ENCODE data around the gene CCDC169. TPM values are rescaled to one million over a fixed set of nuclear protein-coding genes. Genes with fewer than 3 reads are reported as not detected.

CCDC169 gene
- total RNA-seq, 1 experiment from 2014 or later: 36.8 TPM

DNA sequence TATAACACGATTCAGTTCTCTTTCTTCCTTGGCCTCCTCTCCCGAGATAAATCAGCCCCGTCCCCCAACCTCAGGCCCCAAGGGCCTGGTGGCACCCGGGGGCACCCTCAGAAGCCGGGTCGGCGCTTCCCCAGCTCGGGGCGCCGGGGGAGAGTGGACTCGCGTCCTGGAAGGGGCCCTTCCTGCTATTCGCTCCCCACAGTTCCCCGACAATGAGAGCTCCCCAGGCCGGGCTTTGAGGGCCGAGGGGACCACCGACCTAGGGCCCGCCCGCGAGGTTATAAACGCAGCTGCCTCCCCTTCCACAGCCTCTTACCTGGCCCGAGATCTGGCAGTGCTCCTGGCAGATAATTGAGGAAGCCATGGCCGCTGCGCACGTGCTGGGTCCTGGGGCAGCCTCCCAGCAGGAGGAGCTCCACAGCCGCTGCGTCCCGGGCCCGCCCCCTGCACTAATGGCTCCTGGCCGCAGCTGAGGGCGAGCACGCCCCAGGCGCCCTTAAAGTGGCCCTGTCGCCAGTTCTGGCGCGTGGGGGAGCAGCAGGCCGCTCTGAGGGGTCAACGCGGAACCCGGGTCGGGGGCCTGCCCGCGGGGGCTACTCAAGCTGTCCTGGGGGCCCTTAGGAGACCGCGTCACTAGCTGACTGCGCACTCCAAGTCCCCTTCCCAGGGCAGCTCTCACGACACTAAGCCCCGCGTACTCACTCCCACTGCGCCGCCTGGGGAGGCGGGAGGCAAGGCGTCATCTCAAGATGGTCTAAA, 83.3 kb downstream of the CCDC169 start, which contains the start of gene SOHLH2 (continued):
- TF ChIP-seq, protein P1, sequence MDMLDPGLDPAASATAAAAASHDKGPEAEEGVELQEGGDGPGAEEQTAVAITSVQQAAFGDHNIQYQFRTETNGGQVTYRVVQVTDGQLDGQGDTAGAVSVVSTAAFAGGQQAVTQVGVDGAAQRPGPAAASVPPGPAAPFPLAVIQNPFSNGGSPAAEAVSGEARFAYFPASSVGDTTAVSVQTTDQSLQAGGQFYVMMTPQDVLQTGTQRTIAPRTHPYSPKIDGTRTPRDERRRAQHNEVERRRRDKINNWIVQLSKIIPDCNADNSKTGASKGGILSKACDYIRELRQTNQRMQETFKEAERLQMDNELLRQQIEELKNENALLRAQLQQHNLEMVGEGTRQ (CRISPR knock-in tag; IDR thresholded peaks at IDR 0.05): no peak
- TF ChIP-seq, protein P2, sequence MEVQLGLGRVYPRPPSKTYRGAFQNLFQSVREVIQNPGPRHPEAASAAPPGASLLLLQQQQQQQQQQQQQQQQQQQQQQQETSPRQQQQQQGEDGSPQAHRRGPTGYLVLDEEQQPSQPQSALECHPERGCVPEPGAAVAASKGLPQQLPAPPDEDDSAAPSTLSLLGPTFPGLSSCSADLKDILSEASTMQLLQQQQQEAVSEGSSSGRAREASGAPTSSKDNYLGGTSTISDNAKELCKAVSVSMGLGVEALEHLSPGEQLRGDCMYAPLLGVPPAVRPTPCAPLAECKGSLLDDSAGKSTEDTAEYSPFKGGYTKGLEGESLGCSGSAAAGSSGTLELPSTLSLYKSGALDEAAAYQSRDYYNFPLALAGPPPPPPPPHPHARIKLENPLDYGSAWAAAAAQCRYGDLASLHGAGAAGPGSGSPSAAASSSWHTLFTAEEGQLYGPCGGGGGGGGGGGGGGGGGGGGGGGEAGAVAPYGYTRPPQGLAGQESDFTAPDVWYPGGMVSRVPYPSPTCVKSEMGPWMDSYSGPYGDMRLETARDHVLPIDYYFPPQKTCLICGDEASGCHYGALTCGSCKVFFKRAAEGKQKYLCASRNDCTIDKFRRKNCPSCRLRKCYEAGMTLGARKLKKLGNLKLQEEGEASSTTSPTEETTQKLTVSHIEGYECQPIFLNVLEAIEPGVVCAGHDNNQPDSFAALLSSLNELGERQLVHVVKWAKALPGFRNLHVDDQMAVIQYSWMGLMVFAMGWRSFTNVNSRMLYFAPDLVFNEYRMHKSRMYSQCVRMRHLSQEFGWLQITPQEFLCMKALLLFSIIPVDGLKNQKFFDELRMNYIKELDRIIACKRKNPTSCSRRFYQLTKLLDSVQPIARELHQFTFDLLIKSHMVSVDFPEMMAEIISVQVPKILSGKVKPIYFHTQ (CRISPR knock-in tag; IDR thresholded peaks at IDR 0.05): no peak
- no peak for TF ChIP-seq HMGXB4 (CRISPR knock-in tag; IDR thresholded peaks at IDR 0.05)
- TF ChIP-seq ZNF138 (CRISPR knock-in tag; conservative IDR thresholded peaks at IDR 0.05): no peak
- no peak for TF ChIP-seq ZNF425 (CRISPR knock-in tag; conservative IDR thresholded peaks at IDR 0.05)
- TF ChIP-seq NFE2L1 (CRISPR knock-in tag; IDR thresholded peaks at IDR 0.05): no peak

DNA sequence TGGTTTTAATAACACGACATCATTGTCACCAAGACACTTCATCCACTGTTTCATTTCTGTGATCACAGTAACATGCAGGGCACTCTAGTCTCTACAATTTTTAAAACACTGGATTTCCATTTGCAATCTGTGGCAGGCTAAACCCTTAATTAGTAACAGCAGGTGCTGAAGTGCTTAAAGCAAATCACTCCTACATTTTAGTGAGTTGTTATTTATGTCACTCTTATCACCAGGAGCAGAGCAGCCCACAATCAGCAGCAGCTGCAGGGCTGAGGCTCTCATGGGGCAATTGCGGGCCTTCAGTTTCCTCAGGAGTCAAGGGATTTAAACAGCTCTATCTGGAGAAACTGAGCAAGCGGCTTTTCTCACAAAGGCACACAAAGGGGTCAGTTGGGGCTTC, 84.8 kb downstream of the CCDC169 start:
- CTCF ChIA-PET: no interaction called here
- peaks cover 30% of the 10 kb centered on the region for H3K4me1 Mint-ChIP-seq
- H3K4me3 Mint-ChIP-seq: no peak overlapping the region
- POLR2A ChIA-PET: no interaction called here
- H3K36me3 Mint-ChIP-seq: peaks cover 13% of the 10 kb centered on the region
- DNase-seq (ENCODE audit: low spot score) (no peak), ATAC-seq (no peak)
- no peak overlapping the region for H3K27ac Mint-ChIP-seq
- H3K27me3 Mint-ChIP-seq (ENCODE audit: low read depth): peaks cover 2% of the 10 kb centered on the region; the same call in 1 of the 2 replicates
- peaks cover 20% of the 10 kb centered on the region for H3K9me3 Mint-ChIP-seq
- no peak for TF ChIP-seq SP1 (CRISPR knock-in tag; conservative IDR thresholded peaks at IDR 0.05)
- TF ChIP-seq ZSCAN18 (CRISPR knock-in tag; IDR thresholded peaks at IDR 0.05): no peak
- TF ChIP-seq ZNF416 (CRISPR knock-in tag; IDR thresholded peaks at IDR 0.05): no peak
- TF ChIP-seq NR2C2 (CRISPR knock-in tag; IDR thresholded peaks at IDR 0.05): no peak
- TF ChIP-seq, protein P3, sequence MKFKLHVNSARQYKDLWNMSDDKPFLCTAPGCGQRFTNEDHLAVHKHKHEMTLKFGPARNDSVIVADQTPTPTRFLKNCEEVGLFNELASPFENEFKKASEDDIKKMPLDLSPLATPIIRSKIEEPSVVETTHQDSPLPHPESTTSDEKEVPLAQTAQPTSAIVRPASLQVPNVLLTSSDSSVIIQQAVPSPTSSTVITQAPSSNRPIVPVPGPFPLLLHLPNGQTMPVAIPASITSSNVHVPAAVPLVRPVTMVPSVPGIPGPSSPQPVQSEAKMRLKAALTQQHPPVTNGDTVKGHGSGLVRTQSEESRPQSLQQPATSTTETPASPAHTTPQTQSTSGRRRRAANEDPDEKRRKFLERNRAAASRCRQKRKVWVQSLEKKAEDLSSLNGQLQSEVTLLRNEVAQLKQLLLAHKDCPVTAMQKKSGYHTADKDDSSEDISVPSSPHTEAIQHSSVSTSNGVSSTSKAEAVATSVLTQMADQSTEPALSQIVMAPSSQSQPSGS (CRISPR knock-in tag; IDR thresholded peaks at IDR 0.05; ENCODE audit: borderline replicate concordance, low read depth): no peak
- no peak for TF ChIP-seq JAZF1 (CRISPR knock-in tag; IDR thresholded peaks at IDR 0.05)
- no peak for TF ChIP-seq ZBTB43 (CRISPR knock-in tag; IDR thresholded peaks at IDR 0.05)
- no peak for TF ChIP-seq E2F5 (CRISPR knock-in tag; IDR thresholded peaks at IDR 0.05)
- no peak for TF ChIP-seq ZNF425 (CRISPR knock-in tag; conservative IDR thresholded peaks at IDR 0.05)
- no peak for TF ChIP-seq MAX (CRISPR knock-in tag; IDR thresholded peaks at IDR 0.05)
- TF ChIP-seq ELF4 (CRISPR knock-in tag; IDR thresholded peaks at IDR 0.05; ENCODE audit: low read depth): no peak
- TF ChIP-seq HMGXB4 (CRISPR knock-in tag; IDR thresholded peaks at IDR 0.05): no peak

Measured in WTC11 (cell line).